Choroid plexus epithelial cell (primary cell): Measurements from ENCODE around the gene ARHGEF4.

ENCODE experiments used
- DNase-seq: peaks from one replicate; pipeline ENCODE4 v3.0.0-alpha.2; 2010; ENCODE audit warnings: low read depth
- H3K4me3 ChIP-seq: 2 replicates; pipeline ENCODE4 v1.5.1; 2011; ENCODE audit warnings: low read depth, mild to moderate bottlenecking, control low read depth, low read length, moderate library complexity
- TF ChIP-seq, protein P1 (sequence below): conservative IDR thresholded peaks from 2 replicates; pipeline ENCODE4 v1.5.1; 2011; ENCODE audit warnings: low read depth, mild to moderate bottlenecking, control low read depth, inconsistent platforms, low read length, moderate library complexity

Gene ARHGEF4

DNA sequence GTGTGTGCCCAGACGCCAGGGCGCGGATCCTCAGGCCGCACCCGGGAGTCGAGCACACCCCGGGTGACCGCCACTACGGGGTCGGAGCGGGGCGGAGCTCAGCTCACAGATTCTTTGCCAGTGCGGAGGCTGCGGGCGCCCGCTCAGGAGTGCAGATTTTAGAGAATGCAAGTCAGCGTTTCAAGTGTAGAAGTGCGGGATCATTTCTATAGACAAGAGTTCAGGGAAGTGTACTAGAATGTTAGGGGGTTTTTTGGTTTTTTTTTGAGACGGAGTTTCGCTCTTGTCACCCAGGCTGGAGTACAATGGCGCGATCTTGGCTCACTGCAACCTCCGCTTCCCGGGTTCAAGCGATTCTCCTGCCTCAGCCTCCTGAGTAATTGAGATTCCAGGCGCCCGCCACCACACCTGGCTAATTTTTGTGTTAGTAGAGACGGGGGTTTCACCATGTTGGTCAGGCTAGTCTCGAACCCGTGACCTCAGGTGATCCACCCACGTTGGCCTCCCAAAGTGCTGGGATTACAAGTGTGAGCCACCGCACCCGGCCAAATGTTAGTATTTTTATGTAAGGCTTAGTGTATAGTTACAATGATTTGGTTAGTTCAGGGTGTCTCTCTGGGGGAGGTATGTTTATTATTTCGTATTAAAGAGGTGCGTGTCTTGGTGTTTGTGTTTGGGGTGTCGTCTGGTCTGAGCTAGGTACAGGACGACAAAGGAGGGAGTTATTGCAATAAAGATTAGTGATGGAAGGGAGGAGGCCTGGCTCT is 257.2 kb downstream of the ARHGEF4 start:
- DNase-seq: no peak
- TF ChIP-seq, protein P1, sequence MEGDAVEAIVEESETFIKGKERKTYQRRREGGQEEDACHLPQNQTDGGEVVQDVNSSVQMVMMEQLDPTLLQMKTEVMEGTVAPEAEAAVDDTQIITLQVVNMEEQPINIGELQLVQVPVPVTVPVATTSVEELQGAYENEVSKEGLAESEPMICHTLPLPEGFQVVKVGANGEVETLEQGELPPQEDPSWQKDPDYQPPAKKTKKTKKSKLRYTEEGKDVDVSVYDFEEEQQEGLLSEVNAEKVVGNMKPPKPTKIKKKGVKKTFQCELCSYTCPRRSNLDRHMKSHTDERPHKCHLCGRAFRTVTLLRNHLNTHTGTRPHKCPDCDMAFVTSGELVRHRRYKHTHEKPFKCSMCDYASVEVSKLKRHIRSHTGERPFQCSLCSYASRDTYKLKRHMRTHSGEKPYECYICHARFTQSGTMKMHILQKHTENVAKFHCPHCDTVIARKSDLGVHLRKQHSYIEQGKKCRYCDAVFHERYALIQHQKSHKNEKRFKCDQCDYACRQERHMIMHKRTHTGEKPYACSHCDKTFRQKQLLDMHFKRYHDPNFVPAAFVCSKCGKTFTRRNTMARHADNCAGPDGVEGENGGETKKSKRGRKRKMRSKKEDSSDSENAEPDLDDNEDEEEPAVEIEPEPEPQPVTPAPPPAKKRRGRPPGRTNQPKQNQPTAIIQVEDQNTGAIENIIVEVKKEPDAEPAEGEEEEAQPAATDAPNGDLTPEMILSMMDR: no peak

DNA sequence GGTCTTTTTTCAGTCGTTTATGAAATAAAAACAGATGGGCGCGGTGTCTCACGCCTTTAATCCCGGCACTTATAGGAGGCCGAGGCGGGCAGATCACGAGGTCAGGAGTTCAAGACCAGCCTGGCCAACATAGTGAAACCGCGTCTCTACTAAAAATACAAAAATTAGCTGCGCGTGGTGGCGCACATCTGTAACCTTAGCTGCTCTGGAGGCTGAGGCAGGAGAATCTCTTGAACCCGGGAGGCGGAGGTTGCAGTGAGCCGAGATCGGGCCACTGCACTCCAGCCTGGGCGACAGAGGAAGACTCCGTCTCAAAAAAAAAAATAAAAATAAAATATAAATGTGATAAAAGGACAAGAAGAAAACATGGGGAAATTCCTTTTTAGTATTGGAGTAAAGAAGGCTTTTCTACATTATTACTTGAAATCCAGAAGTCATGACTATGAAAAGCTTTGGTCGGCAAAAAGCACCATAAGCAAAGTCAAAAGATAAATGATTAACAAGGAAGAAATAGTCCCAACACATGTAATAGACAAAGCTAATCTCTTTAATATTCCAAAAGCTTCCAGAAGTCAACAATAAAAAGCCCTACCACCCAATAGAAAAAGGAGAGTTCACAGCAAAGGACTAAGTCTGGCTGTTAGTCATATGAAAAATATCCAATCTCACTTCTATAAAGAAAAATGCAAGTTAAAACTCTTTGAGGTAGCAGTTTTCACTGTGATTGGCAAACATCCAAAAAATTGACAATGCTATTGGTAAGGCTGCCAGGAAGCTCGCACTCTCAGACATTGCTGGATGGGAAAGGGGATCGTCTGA is 258.0 kb downstream of the ARHGEF4 start:
- H3K4me3 ChIP-seq: no peak overlapping the region
- TF ChIP-seq, protein P1: no peak
- peak; percentile 15 for DNase-seq

More for the DNA sequence above, 257.2 kb downstream of the ARHGEF4 start:
- peak overlapping the region; percentile 85 for H3K4me3 ChIP-seq
